HG02852 (cell line): ENCODE data around the gene P2RY8.
A peak's percentile ranks its signal among the peaks of the same experiment; 100 is the strongest.
"Not testable (repeated sequence)": the region's sequence is repeated elsewhere in the genome, so short reads cannot be mapped to it uniquely, and the experiment has no call there.

Source experiments
- ATAC-seq: cut with Tn5 transposase; IDR thresholded peaks from one replicate; pipeline ENCODE4 v1.9.1; 2021; ENCODE audit warnings: mild to moderate bottlenecking, moderate library complexity; ENCODE audit not compliant: unreplicated experiment

Gene P2RY8

GRCh38 chrX:1522905-1523304 lies 14.1 kb downstream of the P2RY8 start:
- ATAC-seq: not testable (repeated sequence)

GRCh38 chrX:1521459-1521956 lies 15.5 kb downstream of the P2RY8 start:
- peak; percentile 80 for ATAC-seq

GRCh38 chrX:1520350-1520749 lies 16.6 kb downstream of the P2RY8 start:
- ATAC-seq: no peak

- ATAC-seq: no peak
Measured at GRCh38 chrX:1519022-1519497, 17.9 kb downstream of the P2RY8 start.

GRCh38 chrX:1518512-1518911 lies 18.5 kb downstream of the P2RY8 start:
- ATAC-seq: no peak

GRCh38 chrX:1516596-1517104 lies 20.3 kb downstream of the P2RY8 start:
- no peak for ATAC-seq

GRCh38 chrX:1511829-1512228 lies 25.2 kb downstream of the P2RY8 start:
- ATAC-seq: no peak

GRCh38 chrX:1511150-1511549 lies 25.8 kb downstream of the P2RY8 start:
- ATAC-seq: no peak

GRCh38 chrX:1507511-1508463 lies 29.2 kb downstream of the P2RY8 start:
- peak; percentile 50 for ATAC-seq

GRCh38 chrX:1506916-1507315 lies 30.1 kb downstream of the P2RY8 start:
- no peak for ATAC-seq

GRCh38 chrX:1502853-1503252 lies 34.1 kb downstream of the P2RY8 start:
- no peak for ATAC-seq

- ATAC-seq: peak; percentile 35
Measured at GRCh38 chrX:1502241-1502640, 34.7 kb downstream of the P2RY8 start.

GRCh38 chrX:1500701-1501624 lies 36.0 kb downstream of the P2RY8 start:
- ATAC-seq: peak; percentile 67

GRCh38 chrX:1496076-1496475 lies 40.9 kb downstream of the P2RY8 start:
- no peak for ATAC-seq

GRCh38 chrX:1493877-1494510 lies 43.0 kb downstream of the P2RY8 start:
- ATAC-seq: peak; percentile 62

- ATAC-seq: peak; percentile 1
Measured at GRCh38 chrX:1493412-1493811, 43.6 kb downstream of the P2RY8 start.

- ATAC-seq: no peak
Measured at GRCh38 chrX:1492421-1493012, 44.5 kb downstream of the P2RY8 start.

GRCh38 chrX:1491851-1492349 lies 45.1 kb downstream of the P2RY8 start:
- peak; percentile 63 for ATAC-seq

GRCh38 chrX:1491248-1491647 lies 45.7 kb downstream of the P2RY8 start:
- ATAC-seq: not testable (repeated sequence)

- ATAC-seq: not testable (repeated sequence)
Measured at GRCh38 chrX:1490723-1491122, 46.3 kb downstream of the P2RY8 start.
